ENCODE measurements around the gene FERMT3. TPM values are rescaled to one million over a fixed set of nuclear protein-coding genes. Genes with fewer than 3 reads are reported as not detected.

FERMT3 gene
- polyA plus RNA-seq, 1 of the 3 experiments (the other 2 are of a cell fraction): 1.4 TPM

DNA sequence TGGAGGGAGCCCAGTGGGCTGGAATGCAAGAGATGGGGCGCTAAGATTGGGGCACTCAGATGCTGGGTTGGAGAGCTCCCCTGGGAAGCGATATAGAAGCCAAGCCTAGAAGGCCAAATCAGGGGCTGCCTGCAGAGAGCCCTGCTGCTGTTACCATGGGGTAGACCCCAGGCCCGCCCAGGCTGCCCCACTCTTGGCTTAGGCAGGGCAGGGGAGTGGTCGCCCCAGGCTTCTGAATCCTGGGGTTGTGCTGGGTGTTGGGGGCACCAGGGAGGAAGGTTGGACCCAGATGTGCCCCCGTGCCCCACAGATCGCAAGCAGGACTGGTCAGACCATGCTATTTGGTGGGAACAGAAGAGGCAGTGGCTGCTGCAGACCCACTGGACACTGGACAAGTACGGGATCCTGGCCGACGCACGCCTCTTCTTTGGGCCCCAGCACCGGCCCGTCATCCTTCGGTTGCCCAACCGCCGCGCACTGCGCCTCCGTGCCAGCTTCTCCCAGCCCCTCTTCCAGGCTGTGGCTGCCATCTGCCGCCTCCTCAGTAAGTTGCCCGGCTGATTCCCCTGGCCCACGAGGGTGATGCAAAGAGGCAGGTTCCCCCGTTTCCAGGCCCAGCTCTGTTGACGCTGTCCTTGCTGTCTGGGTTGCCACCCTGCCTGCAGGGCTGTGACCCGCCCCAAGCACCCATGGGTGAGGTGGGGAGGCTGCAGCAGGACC is 3.9 kb downstream of the FERMT3 start:
- Histone ChIP-seq H3F3A (replicated peaks; ENCODE audit: insufficient read depth) (peaks cover 3% of the 10 kb centered on the region), H3K4me1 (ENCODE audit: control insufficient read depth in 1 of 2, insufficient read depth in 2 of 2, low read depth in 1 of 2, low read length in 1 of 2) (peaks cover 0 to 24% of the 10 kb centered on the region in 2 experiments; a peak in 3 of 4 replicates), H3K79me2 (ENCODE audit: insufficient read depth) (no peaks in the 10 kb centered on the region; the same call in 1 of the 2 replicates), H3K4me3 (ENCODE audit: low read depth in 2 of 2, low read length in 1 of 2) (no peak overlapping the region), H3K4me2 (no peak overlapping the region), H4K20me1 (ENCODE audit: insufficient read depth) (no peaks in the 10 kb centered on the region), H3K36me3 (replicated peaks in 1 of 2; ENCODE audit: control insufficient read depth in 1 of 2, insufficient read depth in 2 of 2, low read length in 1 of 2) (peaks cover 4 to 10% of the 10 kb centered on the region in 2 experiments), H3K9me2 (no peaks in the 10 kb centered on the region), H3K27ac (ENCODE audit: low read depth in 2 of 2, low read length in 1 of 2) (no peak overlapping the region), H3K9ac (no peak overlapping the region), H3K27me3 (ENCODE audit: insufficient read depth) (no peaks in the 10 kb centered on the region), H2AFZ (ENCODE audit: low read depth) (no peak overlapping the region), H3K9me3 (no peaks in the 10 kb centered on the region)
- no peak for TF ChIP-seq RCOR1 (IDR thresholded peaks at IDR 0.05; ENCODE audit: low read length)
- TF ChIP-seq FOSL2 (IDR thresholded peaks at IDR 0.05; ENCODE audit: borderline replicate concordance, low read depth): no peak
- no peak for TF ChIP-seq POLR2AphosphoS5 (IDR thresholded peaks at IDR 0.05; ENCODE audit: low read depth, low read length)
- TF ChIP-seq TCF12 (IDR thresholded peaks at IDR 0.05): no peak
- TF ChIP-seq, protein P1, sequence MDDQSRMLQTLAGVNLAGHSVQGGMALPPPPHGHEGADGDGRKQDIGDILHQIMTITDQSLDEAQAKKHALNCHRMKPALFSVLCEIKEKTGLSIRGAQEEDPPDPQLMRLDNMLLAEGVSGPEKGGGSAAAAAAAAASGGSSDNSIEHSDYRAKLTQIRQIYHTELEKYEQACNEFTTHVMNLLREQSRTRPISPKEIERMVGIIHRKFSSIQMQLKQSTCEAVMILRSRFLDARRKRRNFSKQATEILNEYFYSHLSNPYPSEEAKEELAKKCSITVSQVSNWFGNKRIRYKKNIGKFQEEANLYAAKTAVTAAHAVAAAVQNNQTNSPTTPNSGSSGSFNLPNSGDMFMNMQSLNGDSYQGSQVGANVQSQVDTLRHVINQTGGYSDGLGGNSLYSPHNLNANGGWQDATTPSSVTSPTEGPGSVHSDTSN (IDR thresholded peaks at IDR 0.05): no peak
- TF ChIP-seq RAD21 (IDR thresholded peaks at IDR 0.05; ENCODE audit: low read length): no peak
- 96% methylated on average over 19 of the region's 24 CpGs for WGBS (ENCODE audit: low lambda C conversion rate)
- CTCF ChIA-PET: interaction anchor here (0.8 to 2.1 kb wide), 2 partner anchors 10 to 94 kb away, joined by 3 to 5 read pairs; no protein-coding TSS in a partner anchor
- peak; percentile 21 for DNase-seq
- POLR2A ChIA-PET: interaction anchor here (0.6 to 1.4 kb wide), 2 partner anchors 13 to 382 kb away, joined by 3 to 5 read pairs; no protein-coding TSS in a partner anchor

GRCh38 chr11:64211181-64211872 is 4.8 kb downstream of the FERMT3 start:
- DNase-seq: peak; percentile 26
- POLR2A ChIA-PET: interaction anchor here (0.6 to 1.4 kb wide), 2 partner anchors 12 to 383 kb away, joined by 3 to 5 read pairs; no protein-coding TSS in a partner anchor
- no peaks in the 10 kb centered on the region for H3K79me2 ChIP-seq (ENCODE audit: insufficient read depth)
- H3K9ac ChIP-seq: no peak overlapping the region
- H3K36me3 ChIP-seq (replicated peaks in 1 of 2; ENCODE audit: control insufficient read depth in 1 of 2, insufficient read depth in 2 of 2, low read length in 1 of 2): peaks cover 0 to 3% of the 10 kb centered on the region in 2 experiments
- no peaks in the 10 kb centered on the region for H4K20me1 ChIP-seq (ENCODE audit: insufficient read depth)
- no peak overlapping the region for H3K4me2 ChIP-seq
- no peaks in the 10 kb centered on the region for H3K27me3 ChIP-seq (ENCODE audit: insufficient read depth)
- no peaks in the 10 kb centered on the region for H3K9me3 ChIP-seq
- CTCF ChIA-PET: interaction anchor here (2.1 kb wide), 1 partner anchor 93 kb away, joined by 5 read pairs; no protein-coding TSS in a partner anchor
- H3K4me1 ChIP-seq (ENCODE audit: control insufficient read depth in 1 of 2, insufficient read depth in 2 of 2, low read depth in 1 of 2, low read length in 1 of 2): peaks cover 0 to 24% of the 10 kb centered on the region in 2 experiments; a peak in 3 of 4 replicates
- 91% methylated on average over 21 of the region's 30 CpGs for WGBS (ENCODE audit: low lambda C conversion rate)
- no peak overlapping the region for H3K4me3 ChIP-seq (ENCODE audit: low read depth in 2 of 2, low read length in 1 of 2)
- no peak overlapping the region for H3K27ac ChIP-seq (ENCODE audit: low read depth in 2 of 2, low read length in 1 of 2)
- H3F3A ChIP-seq (replicated peaks; ENCODE audit: insufficient read depth): peaks cover 3% of the 10 kb centered on the region
- no peak overlapping the region for H2AFZ ChIP-seq (ENCODE audit: low read depth)
- no peaks in the 10 kb centered on the region for H3K9me2 ChIP-seq
- TF ChIP-seq FOXM1 (IDR thresholded peaks at IDR 0.05; ENCODE audit: low read depth): no peak
- no peak for TF ChIP-seq GATA2 (CRISPR knock-in tag; IDR thresholded peaks at IDR 0.05)
- TF ChIP-seq, protein P2, sequence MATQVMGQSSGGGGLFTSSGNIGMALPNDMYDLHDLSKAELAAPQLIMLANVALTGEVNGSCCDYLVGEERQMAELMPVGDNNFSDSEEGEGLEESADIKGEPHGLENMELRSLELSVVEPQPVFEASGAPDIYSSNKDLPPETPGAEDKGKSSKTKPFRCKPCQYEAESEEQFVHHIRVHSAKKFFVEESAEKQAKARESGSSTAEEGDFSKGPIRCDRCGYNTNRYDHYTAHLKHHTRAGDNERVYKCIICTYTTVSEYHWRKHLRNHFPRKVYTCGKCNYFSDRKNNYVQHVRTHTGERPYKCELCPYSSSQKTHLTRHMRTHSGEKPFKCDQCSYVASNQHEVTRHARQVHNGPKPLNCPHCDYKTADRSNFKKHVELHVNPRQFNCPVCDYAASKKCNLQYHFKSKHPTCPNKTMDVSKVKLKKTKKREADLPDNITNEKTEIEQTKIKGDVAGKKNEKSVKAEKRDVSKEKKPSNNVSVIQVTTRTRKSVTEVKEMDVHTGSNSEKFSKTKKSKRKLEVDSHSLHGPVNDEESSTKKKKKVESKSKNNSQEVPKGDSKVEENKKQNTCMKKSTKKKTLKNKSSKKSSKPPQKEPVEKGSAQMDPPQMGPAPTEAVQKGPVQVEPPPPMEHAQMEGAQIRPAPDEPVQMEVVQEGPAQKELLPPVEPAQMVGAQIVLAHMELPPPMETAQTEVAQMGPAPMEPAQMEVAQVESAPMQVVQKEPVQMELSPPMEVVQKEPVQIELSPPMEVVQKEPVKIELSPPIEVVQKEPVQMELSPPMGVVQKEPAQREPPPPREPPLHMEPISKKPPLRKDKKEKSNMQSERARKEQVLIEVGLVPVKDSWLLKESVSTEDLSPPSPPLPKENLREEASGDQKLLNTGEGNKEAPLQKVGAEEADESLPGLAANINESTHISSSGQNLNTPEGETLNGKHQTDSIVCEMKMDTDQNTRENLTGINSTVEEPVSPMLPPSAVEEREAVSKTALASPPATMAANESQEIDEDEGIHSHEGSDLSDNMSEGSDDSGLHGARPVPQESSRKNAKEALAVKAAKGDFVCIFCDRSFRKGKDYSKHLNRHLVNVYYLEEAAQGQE (IDR thresholded peaks at IDR 0.05; ENCODE audit: low read depth, low read length): no peak
- no peak for TF ChIP-seq FOSL2 (IDR thresholded peaks at IDR 0.05; ENCODE audit: borderline replicate concordance, low read depth)
- no peak for TF ChIP-seq EZH2phosphoT487 (IDR thresholded peaks at IDR 0.05; ENCODE audit: borderline replicate concordance, low read depth)
- TF ChIP-seq, protein P3, sequence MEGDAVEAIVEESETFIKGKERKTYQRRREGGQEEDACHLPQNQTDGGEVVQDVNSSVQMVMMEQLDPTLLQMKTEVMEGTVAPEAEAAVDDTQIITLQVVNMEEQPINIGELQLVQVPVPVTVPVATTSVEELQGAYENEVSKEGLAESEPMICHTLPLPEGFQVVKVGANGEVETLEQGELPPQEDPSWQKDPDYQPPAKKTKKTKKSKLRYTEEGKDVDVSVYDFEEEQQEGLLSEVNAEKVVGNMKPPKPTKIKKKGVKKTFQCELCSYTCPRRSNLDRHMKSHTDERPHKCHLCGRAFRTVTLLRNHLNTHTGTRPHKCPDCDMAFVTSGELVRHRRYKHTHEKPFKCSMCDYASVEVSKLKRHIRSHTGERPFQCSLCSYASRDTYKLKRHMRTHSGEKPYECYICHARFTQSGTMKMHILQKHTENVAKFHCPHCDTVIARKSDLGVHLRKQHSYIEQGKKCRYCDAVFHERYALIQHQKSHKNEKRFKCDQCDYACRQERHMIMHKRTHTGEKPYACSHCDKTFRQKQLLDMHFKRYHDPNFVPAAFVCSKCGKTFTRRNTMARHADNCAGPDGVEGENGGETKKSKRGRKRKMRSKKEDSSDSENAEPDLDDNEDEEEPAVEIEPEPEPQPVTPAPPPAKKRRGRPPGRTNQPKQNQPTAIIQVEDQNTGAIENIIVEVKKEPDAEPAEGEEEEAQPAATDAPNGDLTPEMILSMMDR (IDR thresholded peaks at IDR 0.05): no peak
- no peak for TF ChIP-seq SMC3 (IDR thresholded peaks at IDR 0.05; ENCODE audit: low read depth, low read length)
- TF ChIP-seq GABPA (IDR thresholded peaks at IDR 0.05; ENCODE audit: low read depth): no peak
- TF ChIP-seq RXRA (IDR thresholded peaks at IDR 0.05; ENCODE audit: borderline replicate concordance, low read depth): no peak
- no peak for TF ChIP-seq RAD21 (IDR thresholded peaks at IDR 0.05; ENCODE audit: low read length)
- TF ChIP-seq NRF1 (IDR thresholded peaks at IDR 0.05; ENCODE audit: low read depth, low read length): no peak
- TF ChIP-seq POLR2AphosphoS5 (IDR thresholded peaks at IDR 0.05; ENCODE audit: low read depth, low read length): no peak
- TF ChIP-seq YY1 (IDR thresholded peaks at IDR 0.05; ENCODE audit: low read depth): no peak
- TF ChIP-seq, protein P4, sequence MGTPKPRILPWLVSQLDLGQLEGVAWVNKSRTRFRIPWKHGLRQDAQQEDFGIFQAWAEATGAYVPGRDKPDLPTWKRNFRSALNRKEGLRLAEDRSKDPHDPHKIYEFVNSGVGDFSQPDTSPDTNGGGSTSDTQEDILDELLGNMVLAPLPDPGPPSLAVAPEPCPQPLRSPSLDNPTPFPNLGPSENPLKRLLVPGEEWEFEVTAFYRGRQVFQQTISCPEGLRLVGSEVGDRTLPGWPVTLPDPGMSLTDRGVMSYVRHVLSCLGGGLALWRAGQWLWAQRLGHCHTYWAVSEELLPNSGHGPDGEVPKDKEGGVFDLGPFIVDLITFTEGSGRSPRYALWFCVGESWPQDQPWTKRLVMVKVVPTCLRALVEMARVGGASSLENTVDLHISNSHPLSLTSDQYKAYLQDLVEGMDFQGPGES (IDR thresholded peaks at IDR 0.05; ENCODE audit: low read depth, low read length): no peak
- no peak for TF ChIP-seq RCOR1 (IDR thresholded peaks at IDR 0.05; ENCODE audit: low read length)

Data from SK-N-SH (cell line).